ENCODE results near the gene ERC2.

DNA sequence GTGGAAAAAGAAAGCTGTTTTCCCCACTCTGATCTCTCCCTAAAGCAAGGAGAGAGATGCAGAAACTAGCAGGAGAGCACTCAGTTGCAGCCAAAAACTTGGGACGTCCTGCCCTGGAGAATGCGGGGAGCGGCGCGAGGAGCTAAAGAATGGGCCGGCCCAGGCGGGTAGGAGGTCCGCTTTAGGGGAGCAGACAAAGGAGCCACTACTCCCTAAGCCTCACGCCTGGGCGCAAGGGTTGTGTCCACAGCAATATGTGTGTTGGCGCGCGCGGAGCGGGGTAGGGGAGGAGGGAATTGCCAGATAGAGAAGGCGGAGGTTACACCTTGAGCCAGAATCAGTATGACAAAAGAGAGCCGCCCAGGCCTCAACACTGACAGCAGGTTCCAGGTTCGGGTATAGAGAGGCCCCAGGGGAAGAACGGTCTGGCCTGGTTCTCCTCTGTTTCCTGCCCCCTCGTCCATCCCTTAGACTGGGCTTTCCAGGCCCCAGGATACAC is 984.0 kb downstream of the ERC2 start:
- TF ChIP-seq, protein P1, sequence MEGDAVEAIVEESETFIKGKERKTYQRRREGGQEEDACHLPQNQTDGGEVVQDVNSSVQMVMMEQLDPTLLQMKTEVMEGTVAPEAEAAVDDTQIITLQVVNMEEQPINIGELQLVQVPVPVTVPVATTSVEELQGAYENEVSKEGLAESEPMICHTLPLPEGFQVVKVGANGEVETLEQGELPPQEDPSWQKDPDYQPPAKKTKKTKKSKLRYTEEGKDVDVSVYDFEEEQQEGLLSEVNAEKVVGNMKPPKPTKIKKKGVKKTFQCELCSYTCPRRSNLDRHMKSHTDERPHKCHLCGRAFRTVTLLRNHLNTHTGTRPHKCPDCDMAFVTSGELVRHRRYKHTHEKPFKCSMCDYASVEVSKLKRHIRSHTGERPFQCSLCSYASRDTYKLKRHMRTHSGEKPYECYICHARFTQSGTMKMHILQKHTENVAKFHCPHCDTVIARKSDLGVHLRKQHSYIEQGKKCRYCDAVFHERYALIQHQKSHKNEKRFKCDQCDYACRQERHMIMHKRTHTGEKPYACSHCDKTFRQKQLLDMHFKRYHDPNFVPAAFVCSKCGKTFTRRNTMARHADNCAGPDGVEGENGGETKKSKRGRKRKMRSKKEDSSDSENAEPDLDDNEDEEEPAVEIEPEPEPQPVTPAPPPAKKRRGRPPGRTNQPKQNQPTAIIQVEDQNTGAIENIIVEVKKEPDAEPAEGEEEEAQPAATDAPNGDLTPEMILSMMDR (tag by site-specific recombination; IDR thresholded peaks at IDR 0.05), result no peak
- no peak for TF ChIP-seq EGR2 (tag by site-specific recombination; IDR thresholded peaks at IDR 0.05; ENCODE audit: low read depth)

All from HEK293 (cell line).